GM23338 (cell line): Measurements from ENCODE around the gene POGZ. TPM values are rescaled to one million over a fixed set of nuclear protein-coding genes. Genes with fewer than 3 reads are reported as not detected.
A peak's percentile ranks its signal among the peaks of the same experiment; 100 is the strongest.

Source experiments
- ATAC-seq: fragments of 200-7000 bp; cut with Tn5 transposase; 3 replicates; pipeline ENCODE4 v1.9.1; 2020
- DNase-seq: peaks from one replicate; pipeline ENCODE4 v3.0.0-alpha.2; 2015; ENCODE audit warnings: low spot score
- H2AFZ ChIP-seq: fragments of 200-600 bp; sonication (generic); 2 replicates; pipeline ENCODE4 v1.8.0; 2016; ENCODE audit warnings: antibody characterized with exemption, mild to moderate bottlenecking, moderate library complexity
- H3F3A ChIP-seq: fragments of 200-600 bp; sonication (generic); replicated peaks from 2 replicates; pipeline ENCODE4 v1.8.0; 2017; ENCODE audit warnings: antibody characterized with exemption, mixed run types, low read depth
- H3K27ac ChIP-seq: fragments of 200-600 bp; sonication (generic); 2 replicates; pipeline ENCODE4 v1.6.1; 2016; ENCODE audit warnings: low read depth
- H3K27me3 ChIP-seq: fragments of 200-600 bp; sonication (generic); 2 replicates; pipeline ENCODE4 v1.8.0; 2016; ENCODE audit warnings: mild to moderate bottlenecking, mixed run types, moderate library complexity; ENCODE audit not compliant: insufficient read depth
- H3K36me3 ChIP-seq: fragments of 200-600 bp; sonication (generic); 2 replicates; pipeline ENCODE4 v1.8.0; 2016; ENCODE audit warnings: mild to moderate bottlenecking; ENCODE audit not compliant: insufficient read depth
- H3K4me1 ChIP-seq: fragments of 200-600 bp; sonication (generic); 2 replicates; pipeline ENCODE4 v1.8.0; 2016; ENCODE audit warnings: mild to moderate bottlenecking, moderate library complexity; ENCODE audit not compliant: insufficient read depth
- H3K4me2 ChIP-seq: fragments of 200-600 bp; sonication (generic); 2 replicates; pipeline ENCODE4 v1.7.1; 2017; ENCODE audit warnings: mixed run types
- H3K4me3 ChIP-seq: fragments of 200-600 bp; sonication (generic); 2 replicates; pipeline ENCODE4 v1.6.1; 2016; ENCODE audit warnings: mixed run types
- H3K79me2 ChIP-seq: fragments of 200-600 bp; sonication (generic); replicated peaks from 2 replicates; pipeline ENCODE4 v1.8.0; 2017; ENCODE audit warnings: mild to moderate bottlenecking; ENCODE audit not compliant: insufficient read depth
- H3K9me2 ChIP-seq: fragments of 200-600 bp; sonication (generic); 2 replicates; pipeline ENCODE4 v1.8.0; 2017; ENCODE audit not compliant: insufficient read depth
- H4K20me1 ChIP-seq: fragments of 200-600 bp; sonication (generic); replicated peaks from 2 replicates; pipeline ENCODE4 v1.8.0; 2017; ENCODE audit warnings: mild to moderate bottlenecking; ENCODE audit not compliant: insufficient read depth
- H3K27ac Mint-ChIP-seq: 2 replicates; pipeline ENCODE4 v1.8.0; 2020; ENCODE audit warnings: inconsistent platforms, mild to moderate bottlenecking, moderate library complexity, mixed read lengths
- H3K27me3 Mint-ChIP-seq: 3 replicates; pipeline ENCODE4 v1.8.0; 2022; ENCODE audit warnings: low read depth, mild to moderate bottlenecking, moderate library complexity, mixed read lengths, inconsistent platforms; ENCODE audit not compliant: insufficient read depth, poor library complexity
- H3K36me3 Mint-ChIP-seq: 3 replicates; pipeline ENCODE4 v1.8.0; 2021; ENCODE audit warnings: low read depth, mild to moderate bottlenecking, inconsistent platforms, moderate library complexity, mixed read lengths
- H3K4me1 Mint-ChIP-seq: 3 replicates; pipeline ENCODE4 v1.8.0; 2020; ENCODE audit warnings: mild to moderate bottlenecking, inconsistent platforms, mixed read lengths
- H3K4me3 Mint-ChIP-seq: 3 replicates; pipeline ENCODE4 v1.8.0; 2021; ENCODE audit warnings: moderate library complexity, mild to moderate bottlenecking, inconsistent platforms, mixed read lengths
- H3K9me3 Mint-ChIP-seq: 3 replicates; pipeline ENCODE4 v1.8.0; 2020; ENCODE audit warnings: moderate library complexity, mild to moderate bottlenecking, inconsistent platforms, mixed read lengths
- CREB1 ChIP-seq: fragments of 250-450 bp; sonication (Bioruptor Pico); IDR thresholded peaks from 2 replicates; pipeline ENCODE4 v1.5.0; 2020; ENCODE audit warnings: low read depth, mild to moderate bottlenecking, moderate library complexity
- EZH2 ChIP-seq: fragments of 200-600 bp; sonication (generic); IDR thresholded peaks from one replicate; pipeline ENCODE4 v1.8.0; 2017; ENCODE audit warnings: antibody characterized with exemption, mild to moderate bottlenecking, low read depth; ENCODE audit not compliant: unreplicated experiment
- EZH2phosphoT487 ChIP-seq: fragments of 200-600 bp; sonication (generic); IDR thresholded peaks from one replicate; pipeline ENCODE4 v1.8.1; 2018; ENCODE audit warnings: antibody characterized with exemption; ENCODE audit not compliant: unreplicated experiment
- JUNB ChIP-seq: IDR thresholded peaks from one replicate; pipeline ENCODE4 v1.6.1; 2016; ENCODE audit warnings: antibody characterized with exemption; ENCODE audit not compliant: unreplicated experiment
- POLR2AphosphoS5 ChIP-seq: IDR thresholded peaks from 2 replicates; pipeline ENCODE4 v1.6.1; 2016; ENCODE audit warnings: antibody characterized with exemption, low read depth
- REST ChIP-seq: IDR thresholded peaks from one replicate; pipeline ENCODE4 v1.6.1; 2018; ENCODE audit warnings: antibody characterized with exemption; ENCODE audit not compliant: unreplicated experiment
- STAT1 ChIP-seq: IDR thresholded peaks from one replicate; pipeline ENCODE4 v1.6.1; 2016; ENCODE audit warnings: antibody characterized with exemption; ENCODE audit not compliant: unreplicated experiment
- ZNF114 ChIP-seq: fragments of 250-450 bp; sonication (Bioruptor Pico); IDR thresholded peaks from 2 replicates; pipeline ENCODE4 v1.5.0; 2020; ENCODE audit warnings: mild to moderate bottlenecking, moderate library complexity
- ZNF331 ChIP-seq: fragments of 250-450 bp; sonication (Bioruptor Pico); IDR thresholded peaks from 2 replicates; pipeline ENCODE4 v1.5.0; 2020; ENCODE audit warnings: low read depth, mild to moderate bottlenecking, moderate library complexity
- polyA plus RNA-seq: library from polyadenylated mRNA; unstranded; fragments of >200 nt; fragmentation: Nextera tagmentation; extraction: Ambion mirVana; gene quantifications from 2 replicates; pipeline ENCODE4 v1.2.1, GENCODE V29; 2016
- total RNA-seq: library from RNA; depleted of rRNA; stranded (reverse); fragments of >200 nt; shearing (Covaris generic); gene quantifications from 2 replicates; pipeline ENCODE4 v1.2.3, GENCODE V29; 2014
- TF ChIP-seq, protein P1 (sequence below), 2 experiments: fragments of 200-600 bp in 1 of 2; sonication (generic) in 1 of 2; conservative IDR thresholded peaks; 2 replicates each; pipeline versions ENCODE4 v1.5.1 to v1.6.1; 2016 to 2017; ENCODE audit warnings: antibody characterized with exemption in 2 of 2, low read depth in 2 of 2, mild to moderate bottlenecking in 2 of 2, moderate library complexity in 1 of 2
- TF ChIP-seq, protein P2 (sequence below): IDR thresholded peaks from 2 replicates; pipeline ENCODE4 v1.6.1; 2016; ENCODE audit warnings: antibody characterized with exemption

POGZ gene
- total and polyA plus RNA-seq, 2 experiments from 2014 or later: 47.0 to 72.5 TPM

DNA sequence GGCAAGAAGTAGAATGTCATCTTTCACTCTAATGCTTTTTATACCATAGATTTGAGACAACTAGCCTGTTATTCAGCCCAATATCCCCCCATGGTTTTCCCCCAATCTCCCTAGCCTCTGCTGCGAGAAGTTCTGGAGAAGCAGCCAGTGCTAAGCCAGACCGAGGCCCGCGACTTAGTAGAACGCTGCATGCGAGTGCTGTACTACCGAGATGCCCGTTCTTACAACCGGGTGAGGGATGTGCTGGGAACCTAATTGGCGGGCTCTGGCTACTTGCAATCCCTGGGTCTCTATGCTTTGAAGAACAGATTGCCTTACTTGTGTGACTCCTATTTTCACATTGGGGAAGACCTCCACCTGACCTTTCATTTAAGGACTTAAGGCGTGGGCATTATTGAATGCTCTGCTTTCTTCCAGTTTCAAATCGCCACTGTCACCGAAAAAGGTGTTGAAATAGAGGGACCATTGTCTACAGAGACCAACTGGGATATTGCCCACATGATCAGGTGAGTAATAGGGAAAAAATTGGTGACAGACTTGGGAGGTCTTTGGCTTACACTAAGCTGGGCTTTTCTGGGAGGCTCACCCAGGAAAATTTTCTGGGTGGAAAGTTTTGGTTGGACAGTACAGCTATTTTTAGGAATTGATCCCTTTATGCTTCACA, 58.0 kb downstream of the POGZ start:
- Histone ChIP-seq H3K4me1 (peaks cover 5% of the 10 kb centered on the region), H3F3A (peaks cover 38% of the 10 kb centered on the region), H3K27ac (peak overlapping the region; percentile 60; the same call in 1 of the 2 replicates), H3K79me2 (peaks cover 20% of the 10 kb centered on the region), H4K20me1 (peaks cover 35% of the 10 kb centered on the region), H3K4me2 (0 out of 2 replicates have a peak overlapping the region, but pooled peaks have one; percentile 94), H3K9me2 (no peaks in the 10 kb centered on the region), H3K4me3 (no peak overlapping the region), H2AFZ (no peak overlapping the region), H3K27me3 (no peaks in the 10 kb centered on the region), H3K36me3 (peaks cover 42% of the 10 kb centered on the region)
- Mint-ChIP-seq H3K4me3 (peak overlapping the region; percentile 93), H3K4me1 (peaks cover 5% of the 10 kb centered on the region), H3K27ac (0 out of 2 replicates have a peak overlapping the region, but pooled peaks have one; percentile 97), H3K9me3 (no peaks in the 10 kb centered on the region), H3K36me3 (peaks cover 52% of the 10 kb centered on the region), H3K27me3 (peaks cover 16% of the 10 kb centered on the region)
- ATAC-seq (no peak), DNase-seq (no peak)
- no peak for TF ChIP-seq ZNF114 (CRISPR knock-in tag)
- no peak for TF ChIP-seq STAT1
- TF ChIP-seq, protein P1, sequence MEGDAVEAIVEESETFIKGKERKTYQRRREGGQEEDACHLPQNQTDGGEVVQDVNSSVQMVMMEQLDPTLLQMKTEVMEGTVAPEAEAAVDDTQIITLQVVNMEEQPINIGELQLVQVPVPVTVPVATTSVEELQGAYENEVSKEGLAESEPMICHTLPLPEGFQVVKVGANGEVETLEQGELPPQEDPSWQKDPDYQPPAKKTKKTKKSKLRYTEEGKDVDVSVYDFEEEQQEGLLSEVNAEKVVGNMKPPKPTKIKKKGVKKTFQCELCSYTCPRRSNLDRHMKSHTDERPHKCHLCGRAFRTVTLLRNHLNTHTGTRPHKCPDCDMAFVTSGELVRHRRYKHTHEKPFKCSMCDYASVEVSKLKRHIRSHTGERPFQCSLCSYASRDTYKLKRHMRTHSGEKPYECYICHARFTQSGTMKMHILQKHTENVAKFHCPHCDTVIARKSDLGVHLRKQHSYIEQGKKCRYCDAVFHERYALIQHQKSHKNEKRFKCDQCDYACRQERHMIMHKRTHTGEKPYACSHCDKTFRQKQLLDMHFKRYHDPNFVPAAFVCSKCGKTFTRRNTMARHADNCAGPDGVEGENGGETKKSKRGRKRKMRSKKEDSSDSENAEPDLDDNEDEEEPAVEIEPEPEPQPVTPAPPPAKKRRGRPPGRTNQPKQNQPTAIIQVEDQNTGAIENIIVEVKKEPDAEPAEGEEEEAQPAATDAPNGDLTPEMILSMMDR (conservative IDR thresholded peaks at IDR 0.05; ENCODE audit: low read depth in 2 of 2): no peak
- TF ChIP-seq ZNF331 (CRISPR knock-in tag): no peak
- TF ChIP-seq EZH2: no peak
- no peak for TF ChIP-seq JUNB
- TF ChIP-seq POLR2AphosphoS5: no peak
- no peak for TF ChIP-seq CREB1 (CRISPR knock-in tag)
- TF ChIP-seq REST: no peak
- no peak for TF ChIP-seq EZH2phosphoT487
- TF ChIP-seq, protein P2, sequence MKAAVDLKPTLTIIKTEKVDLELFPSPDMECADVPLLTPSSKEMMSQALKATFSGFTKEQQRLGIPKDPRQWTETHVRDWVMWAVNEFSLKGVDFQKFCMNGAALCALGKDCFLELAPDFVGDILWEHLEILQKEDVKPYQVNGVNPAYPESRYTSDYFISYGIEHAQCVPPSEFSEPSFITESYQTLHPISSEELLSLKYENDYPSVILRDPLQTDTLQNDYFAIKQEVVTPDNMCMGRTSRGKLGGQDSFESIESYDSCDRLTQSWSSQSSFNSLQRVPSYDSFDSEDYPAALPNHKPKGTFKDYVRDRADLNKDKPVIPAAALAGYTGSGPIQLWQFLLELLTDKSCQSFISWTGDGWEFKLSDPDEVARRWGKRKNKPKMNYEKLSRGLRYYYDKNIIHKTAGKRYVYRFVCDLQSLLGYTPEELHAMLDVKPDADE: no peak
